Astrocyte (in vitro differentiated cells and primary cell): Measurements from ENCODE around the gene WDR1. TPM values are rescaled to one million over a fixed set of nuclear protein-coding genes. Genes with fewer than 3 reads are reported as not detected.

Source experiments
- DNase-seq: peaks from one replicate; pipeline ENCODE4 v3.0.0-alpha.2; 2010; ENCODE audit warnings: low read depth
- FAIRE-seq: peaks from 2 replicates; lab custom pipeline; 2011; peaks lifted over from hg19 to GRCh38; lab: Jason Lieb, UNC
- H2AFZ ChIP-seq: 2 replicates; pipeline ENCODE4 v1.6.0; 2012; ENCODE audit warnings: low read depth, low read length, inconsistent platforms
- H3K27ac ChIP-seq: 2 replicates; pipeline ENCODE4 v1.5.1; 2011; ENCODE audit warnings: low read depth, low read length, inconsistent platforms
- H3K27me3 ChIP-seq: 2 replicates; pipeline ENCODE4 v1.6.0; 2011; ENCODE audit warnings: low read length, inconsistent platforms; ENCODE audit not compliant: insufficient read depth
- H3K36me3 ChIP-seq: 2 replicates; pipeline ENCODE4 v1.5.1; 2011; ENCODE audit warnings: low read length, inconsistent platforms; ENCODE audit not compliant: insufficient read depth
- H3K4me1 ChIP-seq: 2 replicates; pipeline ENCODE4 v1.5.1; 2011; ENCODE audit warnings: low read length, inconsistent platforms; ENCODE audit not compliant: insufficient read depth
- H3K4me2 ChIP-seq: 2 replicates; pipeline ENCODE4 v1.6.0; 2012; ENCODE audit warnings: low read length, inconsistent platforms
- H3K4me3 ChIP-seq: 2 replicates; pipeline ENCODE4 v1.5.1; 2011; ENCODE audit warnings: low read depth, mild to moderate bottlenecking, low read length, inconsistent platforms; ENCODE audit not compliant: insufficient read depth
- H3K79me2 ChIP-seq: 2 replicates; pipeline ENCODE4 v1.6.0; 2012; ENCODE audit warnings: mild to moderate bottlenecking, low read length, inconsistent platforms; ENCODE audit not compliant: insufficient read depth
- H3K9ac ChIP-seq: 2 replicates; pipeline ENCODE4 v1.6.0; 2012; ENCODE audit warnings: mild to moderate bottlenecking, low read length, inconsistent platforms
- H3K9me3 ChIP-seq: 2 replicates; pipeline ENCODE4 v1.5.1; 2012; ENCODE audit warnings: low read depth, mild to moderate bottlenecking, low read length, inconsistent platforms; ENCODE audit not compliant: insufficient read depth
- H4K20me1 ChIP-seq: 2 replicates; pipeline ENCODE4 v1.6.0; 2012; ENCODE audit warnings: low read length, inconsistent platforms; ENCODE audit not compliant: insufficient read depth
- H3K27ac Mint-ChIP-seq: one replicate; pipeline ENCODE4 v1.8.0; 2021; ENCODE audit warnings: mild to moderate bottlenecking, mixed read lengths; ENCODE audit not compliant: unreplicated experiment
- H3K27me3 Mint-ChIP-seq: one replicate; pipeline ENCODE4 v1.8.0; 2021; ENCODE audit warnings: low read depth, mixed read lengths; ENCODE audit not compliant: unreplicated experiment
- H3K36me3 Mint-ChIP-seq: one replicate; pipeline ENCODE4 v1.8.0; 2021; ENCODE audit warnings: low read depth, mixed read lengths; ENCODE audit not compliant: unreplicated experiment
- H3K4me1 Mint-ChIP-seq: one replicate; pipeline ENCODE4 v1.8.0; 2021; ENCODE audit warnings: low read depth, mixed read lengths; ENCODE audit not compliant: unreplicated experiment
- H3K4me3 Mint-ChIP-seq: one replicate; pipeline ENCODE4 v1.8.0; 2021; ENCODE audit warnings: mild to moderate bottlenecking, moderate library complexity, mixed read lengths; ENCODE audit not compliant: unreplicated experiment
- H3K9me3 Mint-ChIP-seq: one replicate; pipeline ENCODE4 v1.8.0; 2021; ENCODE audit warnings: mild to moderate bottlenecking, mixed read lengths; ENCODE audit not compliant: unreplicated experiment
- CTCF ChIP-seq: IDR thresholded peaks from 2 replicates; pipeline ENCODE4 v1.5.1; 2011; ENCODE audit warnings: low read depth, mild to moderate bottlenecking, inconsistent platforms, low read length, moderate library complexity; ENCODE audit not compliant: insufficient read depth
- EZH2 ChIP-seq: IDR thresholded peaks from 2 replicates; pipeline ENCODE4 v1.6.1; 2012; ENCODE audit warnings: mild to moderate bottlenecking, low read length, inconsistent platforms; ENCODE audit not compliant: insufficient read depth
- total RNA-seq: library from RNA; stranded (reverse); gene quantifications from 2 replicates; pipeline ENCODE4 v1.2.1, GENCODE V29; 2021

Gene WDR1
- total RNA-seq, 1 donor from 2014 or later: 620 TPM

DNA sequence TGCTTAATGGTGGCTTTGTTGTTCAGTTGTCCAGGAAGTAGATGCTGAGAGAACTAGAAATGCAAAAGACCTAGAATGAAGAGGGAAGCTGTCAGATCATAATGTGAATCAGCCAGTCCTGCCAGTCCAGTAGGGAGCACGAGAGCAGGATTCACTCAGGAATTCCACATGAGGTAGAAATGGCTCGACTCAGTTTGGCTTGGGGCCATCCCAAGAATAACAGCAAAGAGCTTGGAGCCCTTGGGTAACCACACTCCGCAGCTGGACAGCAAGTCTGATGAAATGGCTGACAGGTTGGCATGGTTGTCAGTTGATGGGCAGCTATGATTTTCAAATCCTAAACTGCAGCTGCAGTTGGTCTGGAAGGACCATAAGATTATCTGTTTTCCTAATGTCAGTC is 44.5 kb upstream of the WDR1 start:
- Histone ChIP-seq H3K4me2 (no peak overlapping the region), H3K36me3 (no peaks in the 10 kb centered on the region), H3K4me3 (no peak overlapping the region), H3K79me2 (no peaks in the 10 kb centered on the region), H3K9ac (no peak overlapping the region), H3K27me3 (peaks cover 2% of the 10 kb centered on the region), H3K9me3 (no peaks in the 10 kb centered on the region), H2AFZ (no peak overlapping the region), H3K27ac (no peak overlapping the region), H4K20me1 (no peaks in the 10 kb centered on the region), H3K4me1 (no peaks in the 10 kb centered on the region)
- Mint-ChIP-seq H3K4me1 (peaks cover 15% of the 10 kb centered on the region), H3K9me3 (no peaks in the 10 kb centered on the region), H3K27me3 (peaks cover 23% of the 10 kb centered on the region), H3K4me3 (no peak overlapping the region), H3K36me3 (no peaks in the 10 kb centered on the region), H3K27ac (no peak overlapping the region)
- DNase-seq (no peak), FAIRE-seq (no peak)
- no peak for TF ChIP-seq EZH2
- no peak for TF ChIP-seq CTCF

GRCh38 chr4:10160281-10160856 is 43.8 kb upstream of the WDR1 start:
- no peaks in the 10 kb centered on the region for H3K4me1 ChIP-seq
- no peaks in the 10 kb centered on the region for H3K79me2 ChIP-seq
- no peak for TF ChIP-seq EZH2
- Mint-ChIP-seq H3K27ac (no peak overlapping the region), H3K36me3 (no peaks in the 10 kb centered on the region), H3K4me3 (no peak overlapping the region), H3K4me1 (peaks cover 12% of the 10 kb centered on the region), H3K9me3 (no peaks in the 10 kb centered on the region), H3K27me3 (peaks cover 30% of the 10 kb centered on the region)
- no peak overlapping the region for H3K4me3 ChIP-seq
- H3K27me3 ChIP-seq: peaks cover 2% of the 10 kb centered on the region
- no peaks in the 10 kb centered on the region for H3K9me3 ChIP-seq
- no peak overlapping the region for H2AFZ ChIP-seq
- no peaks in the 10 kb centered on the region for H4K20me1 ChIP-seq
- DNase-seq: no peak
- no peak overlapping the region for H3K9ac ChIP-seq
- H3K4me2 ChIP-seq: no peak overlapping the region
- no peaks in the 10 kb centered on the region for H3K36me3 ChIP-seq
- FAIRE-seq: no peak
- H3K27ac ChIP-seq: no peak overlapping the region

GRCh38 chr4:10159671-10160070 is 43.1 kb upstream of the WDR1 start:
- H3K27ac Mint-ChIP-seq: no peak overlapping the region
- TF ChIP-seq CTCF: no peak
- TF ChIP-seq EZH2: no peak
- Histone ChIP-seq H2AFZ (no peak overlapping the region), H3K9ac (no peak overlapping the region), H4K20me1 (no peaks in the 10 kb centered on the region), H3K4me3 (no peak overlapping the region), H3K27ac (no peak overlapping the region), H3K27me3 (peaks cover 2% of the 10 kb centered on the region), H3K79me2 (no peaks in the 10 kb centered on the region), H3K36me3 (no peaks in the 10 kb centered on the region), H3K9me3 (no peaks in the 10 kb centered on the region), H3K4me1 (no peaks in the 10 kb centered on the region), H3K4me2 (no peak overlapping the region)
- no peaks in the 10 kb centered on the region for H3K9me3 Mint-ChIP-seq
- FAIRE-seq: no peak
- peaks cover 12% of the 10 kb centered on the region for H3K4me1 Mint-ChIP-seq
- H3K36me3 Mint-ChIP-seq: no peaks in the 10 kb centered on the region
- no peak overlapping the region for H3K4me3 Mint-ChIP-seq
- DNase-seq: no peak
- peaks cover 37% of the 10 kb centered on the region for H3K27me3 Mint-ChIP-seq
